AG08396 (cell line): ENCODE data around the gene STEAP3.

Experiments
- DNase-seq: peaks from one replicate; pipeline ENCODE4 v3.0.0; 2012; ENCODE audit warnings: low spot score, mixed read lengths

STEAP3 gene

GRCh38 chr2:119223521-119224390 lies at the start of gene STEAP3:
TSS of gene STEAP3 (plus strand) at chr2:119223834. CDS start at chr2:119231013, 7,179 bp downstream.
- DNase-seq: peak; percentile 91

GRCh38 chr2:119174216-119174992 lies 49.2 kb upstream of the STEAP3 start:
- DNase-seq: peak; percentile 58

- no peak for DNase-seq
Observed at GRCh38 chr2:119174993-119175347, 48.7 kb upstream of the STEAP3 start.

GRCh38 chr2:119175517-119175916 lies 48.1 kb upstream of the STEAP3 start:
- no peak for DNase-seq

- no peak for DNase-seq
Observed at GRCh38 chr2:119177171-119177837, 46.3 kb upstream of the STEAP3 start.

GRCh38 chr2:119177838-119178190 lies 45.8 kb upstream of the STEAP3 start:
- no peak for DNase-seq

GRCh38 chr2:119178776-119179175 lies 44.9 kb upstream of the STEAP3 start:
- DNase-seq: no peak

- no peak for DNase-seq
Observed at GRCh38 chr2:119179202-119179601, 44.4 kb upstream of the STEAP3 start.

- no peak for DNase-seq
Observed at GRCh38 chr2:119179991-119180390, 43.6 kb upstream of the STEAP3 start.

GRCh38 chr2:119180892-119181291 lies 42.7 kb upstream of the STEAP3 start:
- DNase-seq: no peak

- DNase-seq: no peak
Observed at GRCh38 chr2:119181391-119181790, 42.2 kb upstream of the STEAP3 start.

GRCh38 chr2:119181791-119182445 lies 41.7 kb upstream of the STEAP3 start:
- DNase-seq: no peak

GRCh38 chr2:119184512-119184911 lies 39.1 kb upstream of the STEAP3 start:
- DNase-seq: no peak

- DNase-seq: no peak
Observed at GRCh38 chr2:119190321-119191111, 33.1 kb upstream of the STEAP3 start.

GRCh38 chr2:119192893-119193292 lies 30.7 kb upstream of the STEAP3 start:
- no peak for DNase-seq

- no peak for DNase-seq
Observed at GRCh38 chr2:119195001-119195400, 28.6 kb upstream of the STEAP3 start.

GRCh38 chr2:119195887-119196286 lies 27.7 kb upstream of the STEAP3 start:
- no peak for DNase-seq

- DNase-seq: no peak
Observed at GRCh38 chr2:119196301-119197125, 27.1 kb upstream of the STEAP3 start.

GRCh38 chr2:119197126-119197405 lies 26.6 kb upstream of the STEAP3 start:
- DNase-seq: no peak

GRCh38 chr2:119197529-119198239 lies 25.9 kb upstream of the STEAP3 start:
- no peak for DNase-seq
